Limb (tissue), 2 donors: Measurements from ENCODE around the gene PDZD2.
"Not testable (repeated sequence)": the region's sequence is repeated elsewhere in the genome, so short reads cannot be mapped to it uniquely, and the experiment has no call there.

ENCODE experiments used
- DNase-seq, 2 donors: peaks; one replicate each; pipeline ENCODE4 v3.0.0-alpha.2; 2016; ENCODE audit errors: extremely low spot score in 2 of 2

PDZD2 gene

GRCh38 chr5:31638748-31639418 is at the start of gene PDZD2:
Gene PDZD2 (plus strand): TSS chr5:31639131.
- peak; percentile 68 to 89 for DNase-seq

DNA sequence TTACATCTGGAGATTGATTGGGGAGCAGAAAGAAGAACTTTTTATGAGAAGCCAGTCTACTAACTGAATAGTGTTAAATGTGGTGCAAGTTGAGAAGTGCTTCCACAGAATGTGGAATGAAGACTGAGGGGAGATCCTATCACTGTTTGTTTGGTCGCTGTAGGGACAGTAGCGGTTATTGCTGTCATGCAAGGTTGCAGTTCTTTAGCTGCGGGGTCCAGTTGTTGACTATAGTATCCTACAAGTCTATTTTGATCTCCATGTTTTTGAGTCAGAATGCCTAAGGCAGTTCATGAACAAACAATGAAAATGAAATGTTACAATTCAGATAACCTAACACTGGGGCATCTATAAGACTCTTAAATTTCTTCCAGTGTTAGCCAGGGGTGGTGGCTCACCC is 45.3 kb upstream of the PDZD2 start:
- DNase-seq, result no peak

DNA sequence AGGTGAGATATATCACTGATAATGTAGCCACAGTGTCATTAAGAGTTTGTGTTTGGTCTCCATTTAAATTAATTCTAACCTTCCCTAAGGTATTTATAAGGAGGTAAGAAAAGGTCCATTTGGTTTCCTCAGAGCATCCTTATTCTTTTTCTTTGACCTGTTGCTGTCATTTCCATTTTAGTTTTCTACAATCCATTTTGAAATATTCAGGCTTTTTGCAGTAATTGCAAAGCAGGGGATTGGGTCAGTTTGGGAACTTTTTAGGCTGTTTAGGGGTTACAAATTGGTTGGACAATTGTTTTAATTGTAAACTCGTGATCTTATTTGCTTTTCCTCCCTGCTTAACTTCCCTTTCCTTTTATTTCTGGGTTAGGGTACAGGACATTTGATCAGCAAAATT is 42.6 kb upstream of the PDZD2 start:
- DNase-seq, result no peak

GRCh38 chr5:31598640-31599611 is 40.0 kb upstream of the PDZD2 start:
- no peak for DNase-seq

GRCh38 chr5:31602305-31602704 is 36.6 kb upstream of the PDZD2 start:
- not testable (repeated sequence) for DNase-seq

- DNase-seq, result no peak
These were observed 34.7 kb upstream of the PDZD2 start for GRCh38 chr5:31604240-31604639.

- DNase-seq, result no peak
These were observed 34.3 kb upstream of the PDZD2 start for GRCh38 chr5:31604644-31605043.

GRCh38 chr5:31605920-31606319 is 33.0 kb upstream of the PDZD2 start:
- DNase-seq, result no peak

GRCh38 chr5:31607546-31607945 is 31.4 kb upstream of the PDZD2 start:
- DNase-seq, result no peak

- DNase-seq, result no peak
These were observed 27.9 kb upstream of the PDZD2 start for GRCh38 chr5:31611002-31611401.

- no peak for DNase-seq
These were observed 25.3 kb upstream of the PDZD2 start for GRCh38 chr5:31613651-31614050.

DNA sequence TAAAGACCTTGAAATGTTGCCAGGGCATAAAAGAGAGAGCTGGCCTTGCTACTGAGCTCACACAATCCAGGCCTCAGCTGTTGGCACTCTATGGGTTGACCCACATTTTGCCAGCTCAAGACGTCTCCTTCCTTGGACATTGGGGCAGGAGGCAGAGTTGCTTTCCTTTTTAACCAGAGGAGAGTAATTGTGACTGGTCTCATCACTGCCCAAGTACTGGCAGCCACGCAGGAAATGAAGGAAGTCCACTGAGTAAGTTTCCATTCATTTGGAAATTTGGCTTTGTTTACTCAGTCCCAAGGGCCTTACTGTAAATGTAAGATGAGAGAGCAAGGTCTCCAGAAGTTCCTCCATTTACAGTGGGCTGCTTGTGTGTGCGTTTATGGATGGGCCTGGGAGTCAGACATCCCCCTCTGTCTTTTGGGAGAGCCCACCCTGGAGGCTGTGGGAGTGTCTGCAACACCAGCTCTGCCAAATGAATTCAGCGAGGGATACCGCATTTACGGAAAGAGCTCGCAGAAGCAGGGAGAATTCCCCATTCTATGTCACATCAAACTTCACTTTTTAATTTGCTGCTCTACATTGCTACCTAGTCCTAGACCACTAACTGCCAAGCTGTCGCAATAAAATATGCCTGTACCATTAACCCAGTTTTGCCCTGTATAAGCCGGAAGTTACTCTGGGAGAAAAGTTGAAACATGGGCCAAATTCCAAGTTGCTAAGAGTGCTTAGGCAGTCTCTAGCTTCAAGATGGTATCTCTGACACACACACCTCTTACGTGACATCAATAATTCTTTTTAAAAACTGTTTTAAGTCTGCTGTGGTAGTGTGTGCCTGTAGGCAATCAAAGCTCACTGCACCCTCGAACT is 24.5 kb upstream of the PDZD2 start:
- DNase-seq, result no peak

DNA sequence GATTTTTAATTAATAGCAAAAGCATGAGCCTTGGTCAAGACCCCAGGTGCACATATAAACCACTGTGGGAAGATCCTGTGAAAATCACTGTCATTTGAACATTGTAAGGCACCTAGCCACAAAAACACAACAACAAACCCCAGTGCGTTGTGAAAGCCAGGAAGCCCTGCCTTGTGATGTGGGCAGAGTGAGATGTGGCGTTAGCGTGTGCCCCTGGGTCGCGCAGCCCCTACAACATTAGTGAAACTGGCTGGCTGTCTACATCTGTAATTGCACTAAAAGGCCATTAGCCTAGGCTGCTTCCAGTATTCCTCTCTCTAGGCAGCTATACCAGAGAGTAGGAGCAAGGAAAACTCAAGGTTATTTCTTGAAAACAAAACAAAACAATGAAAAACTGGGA is 21.1 kb upstream of the PDZD2 start:
- no peak for DNase-seq

- no peak for DNase-seq
These were observed 18.9 kb upstream of the PDZD2 start for GRCh38 chr5:31620026-31620425.

- DNase-seq, result no peak
These were observed 15.7 kb upstream of the PDZD2 start for GRCh38 chr5:31623249-31623648.

DNA sequence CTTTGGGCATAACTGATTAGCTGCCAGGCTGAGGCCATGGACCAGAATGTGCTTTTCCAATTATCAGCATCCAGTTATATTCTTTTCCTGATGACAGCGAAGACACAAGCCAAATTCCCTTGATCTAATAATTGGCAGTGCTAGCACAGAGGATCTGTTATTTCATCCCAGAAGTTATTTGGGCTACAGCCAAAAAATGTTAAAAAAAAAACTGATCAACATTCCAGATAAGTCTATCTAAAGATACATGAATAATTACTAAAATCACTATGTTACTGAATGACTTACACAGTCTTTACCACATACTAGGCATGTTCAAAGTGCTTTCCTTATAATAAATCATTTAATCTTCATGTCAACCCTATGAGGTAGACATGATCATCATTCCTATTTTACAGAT is 13.5 kb upstream of the PDZD2 start:
- no peak for DNase-seq

DNA sequence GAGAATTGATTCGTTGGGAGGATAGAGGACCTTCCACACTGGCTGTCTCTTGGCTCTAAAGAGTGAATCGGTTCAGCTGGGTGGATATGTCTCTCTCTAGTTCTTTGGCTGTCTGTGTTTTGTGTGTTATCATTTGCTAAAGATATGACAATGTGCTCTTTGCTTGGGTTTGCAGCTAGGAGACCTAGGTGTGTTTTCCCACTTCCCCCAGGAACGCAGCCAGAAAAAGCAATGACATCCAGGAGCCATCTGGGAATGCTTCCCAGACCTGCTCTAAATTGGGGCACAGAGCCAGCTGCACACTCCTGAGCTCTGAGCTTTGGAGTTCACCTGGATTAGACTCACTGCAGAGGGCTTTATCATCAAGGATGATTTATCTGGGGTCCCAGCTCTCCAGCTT is 12.8 kb upstream of the PDZD2 start:
- peak in 1 of 2 donors; percentile 38 for DNase-seq

DNA sequence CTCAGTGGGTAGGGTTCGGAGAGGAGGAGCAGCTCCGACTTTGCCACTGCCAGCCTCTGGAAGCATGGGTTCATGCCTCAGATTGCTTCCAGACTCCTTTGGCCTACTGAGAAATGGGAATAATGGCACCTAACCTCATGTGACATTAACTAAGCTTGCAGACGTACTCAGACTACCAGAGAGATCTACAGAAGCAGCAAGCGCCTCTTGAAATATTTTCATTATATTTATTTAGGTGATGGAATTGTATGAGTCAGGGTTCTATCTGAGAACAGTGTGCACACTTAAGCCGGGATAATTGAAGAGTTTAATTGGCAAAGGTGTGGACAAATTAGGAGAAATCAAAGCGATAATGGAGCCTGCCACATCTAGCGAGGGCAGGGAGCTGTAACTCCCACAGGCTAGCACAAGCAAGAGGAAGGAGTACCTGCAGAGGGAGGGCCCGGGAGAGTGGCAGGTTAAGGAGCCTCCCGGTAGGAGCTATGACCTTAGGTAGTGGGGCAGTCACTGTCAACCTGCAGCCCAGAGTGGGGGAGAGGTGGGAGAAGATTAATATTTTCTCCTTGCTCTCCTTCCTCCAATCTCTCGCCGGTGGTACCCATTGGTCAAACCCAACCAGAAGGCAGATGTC is 12.2 kb upstream of the PDZD2 start:
- DNase-seq, result no peak

DNA sequence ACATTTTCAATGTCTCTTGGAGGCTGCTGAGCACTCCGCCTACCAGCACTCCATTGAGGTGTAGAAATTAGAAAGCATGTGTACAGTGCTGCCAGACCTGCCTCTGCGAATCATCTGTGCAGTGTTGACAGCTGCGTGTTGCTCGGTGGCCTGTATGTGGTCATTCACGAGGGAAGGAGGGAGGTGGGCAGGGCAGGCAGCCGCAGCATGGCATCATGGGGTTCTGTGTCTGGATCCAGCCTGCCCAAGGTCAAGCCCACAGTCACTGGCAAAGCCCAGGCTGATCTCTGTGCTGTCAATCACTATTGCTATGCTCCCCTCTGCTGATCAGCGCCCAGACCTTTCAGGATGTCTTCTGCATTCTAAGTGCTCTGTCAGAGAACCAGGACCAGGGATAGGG is 8.0 kb upstream of the PDZD2 start:
- no peak for DNase-seq

DNA sequence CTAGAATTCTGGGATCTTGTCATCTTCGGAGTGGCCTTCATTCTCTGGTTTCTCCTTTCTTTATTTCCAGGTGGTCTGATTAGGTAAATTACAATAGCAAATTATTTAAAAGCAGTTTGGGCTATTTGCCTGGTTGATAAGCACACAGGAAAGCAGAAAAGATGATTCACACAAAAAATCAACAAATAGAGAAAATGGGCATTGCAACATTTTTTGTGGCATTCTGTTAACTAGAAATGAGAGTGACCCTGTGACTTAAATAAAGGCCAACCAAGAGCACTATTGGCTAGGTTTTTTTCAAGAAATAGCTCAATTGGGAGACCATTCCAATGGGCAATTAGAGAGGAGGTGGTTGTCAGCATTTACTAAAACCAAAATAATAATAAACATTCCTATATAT is 6.5 kb upstream of the PDZD2 start:
- no peak for DNase-seq

DNA sequence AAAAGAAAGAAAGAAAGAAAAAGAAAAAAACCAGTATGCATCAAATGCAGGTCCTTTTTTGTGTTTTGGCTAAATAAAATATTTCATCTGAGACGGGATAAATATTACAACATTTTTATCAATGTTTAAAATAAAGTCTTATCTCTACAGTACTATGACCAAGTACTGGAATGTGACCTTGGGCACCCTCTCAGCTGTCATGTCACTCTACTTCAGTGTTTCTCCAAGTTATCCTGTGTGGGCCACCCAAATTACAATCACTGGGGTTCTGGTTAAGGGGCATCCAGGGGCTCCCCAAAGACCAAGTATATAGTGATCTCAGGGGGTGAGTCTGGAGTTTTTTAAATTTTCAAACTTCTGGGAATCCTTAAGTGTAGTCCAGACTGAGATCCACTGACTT is 3.5 kb upstream of the PDZD2 start:
- DNase-seq, result no peak
